Raji (cell line): ENCODE data around the gene GTF2F2.

Experiments used
- POLR2A ChIP-seq: IDR thresholded peaks from 2 replicates; pipeline ENCODE4 v1.6.1; 2011; ENCODE audit warnings: low read depth, low read length, control low read depth; ENCODE audit not compliant: insufficient read depth

Gene GTF2F2

GRCh38 chr13:45289936-45290563, 169.7 kb downstream of the GTF2F2 start:
- no peak for TF ChIP-seq POLR2A

- TF ChIP-seq POLR2A: no peak
Observed at GRCh38 chr13:45292176-45292575, 171.9 kb downstream of the GTF2F2 start.

GRCh38 chr13:45295536-45295935, 175.2 kb downstream of the GTF2F2 start:
- no peak for TF ChIP-seq POLR2A

GRCh38 chr13:45296259-45296658, 175.9 kb downstream of the GTF2F2 start:
- no peak for TF ChIP-seq POLR2A

- TF ChIP-seq POLR2A: no peak
Observed at GRCh38 chr13:45297456-45298205, 177.3 kb downstream of the GTF2F2 start.

- TF ChIP-seq POLR2A: no peak
Observed at GRCh38 chr13:45298206-45298505, 177.8 kb downstream of the GTF2F2 start.

GRCh38 chr13:45299194-45299593, 178.9 kb downstream of the GTF2F2 start:
- TF ChIP-seq POLR2A: no peak

GRCh38 chr13:45300190-45300985, 180.1 kb downstream of the GTF2F2 start:
- TF ChIP-seq POLR2A: no peak

GRCh38 chr13:45301263-45301662, 181.0 kb downstream of the GTF2F2 start:
- no peak for TF ChIP-seq POLR2A

- no peak for TF ChIP-seq POLR2A
Observed at GRCh38 chr13:45302507-45302906, 182.2 kb downstream of the GTF2F2 start.

- TF ChIP-seq POLR2A: no peak
Observed at GRCh38 chr13:45303026-45303425, 182.7 kb downstream of the GTF2F2 start.

- TF ChIP-seq POLR2A: no peak
Observed at GRCh38 chr13:45303866-45304265, 183.6 kb downstream of the GTF2F2 start.

- TF ChIP-seq POLR2A: no peak
Observed at GRCh38 chr13:45305079-45305478, 184.8 kb downstream of the GTF2F2 start.

GRCh38 chr13:45306966-45307365, 186.7 kb downstream of the GTF2F2 start:
- no peak for TF ChIP-seq POLR2A

- no peak for TF ChIP-seq POLR2A
Observed at GRCh38 chr13:45310341-45311131, 190.2 kb downstream of the GTF2F2 start.
